T47D (cell line): ENCODE results near the gene FAM185A.
"Not testable (repeated sequence)": the region's sequence is repeated elsewhere in the genome, so short reads cannot be mapped to it uniquely, and the experiment has no call there.

Experiments
- DNase-seq, 2 experiments: peaks; one replicate each; pipeline versions ENCODE4 v3.0.0 to v3.0.0-alpha.2; 2011 to 2012; ENCODE audit warnings: low read depth in 1 of 2, low spot score in 1 of 2
- in situ Hi-C: cut with HindIII; loops from 2 replicates; pipeline ENCODE4 v1.10.0; 2016; ENCODE audit warnings: low sequenced_read_pairs, low pct_unique_long_range_greater_than_20kb

Gene FAM185A

GRCh38 chr7:102748605-102749444, at the start of gene FAM185A:
Gene FAM185A, plus strand, starts transcription at chr7:102748999. Its CDS starts 209 bp downstream, at chr7:102749208.
- peak; percentile 56 to 99 for DNase-seq
- in situ Hi-C loops: not testable (repeated sequence)

DNA sequence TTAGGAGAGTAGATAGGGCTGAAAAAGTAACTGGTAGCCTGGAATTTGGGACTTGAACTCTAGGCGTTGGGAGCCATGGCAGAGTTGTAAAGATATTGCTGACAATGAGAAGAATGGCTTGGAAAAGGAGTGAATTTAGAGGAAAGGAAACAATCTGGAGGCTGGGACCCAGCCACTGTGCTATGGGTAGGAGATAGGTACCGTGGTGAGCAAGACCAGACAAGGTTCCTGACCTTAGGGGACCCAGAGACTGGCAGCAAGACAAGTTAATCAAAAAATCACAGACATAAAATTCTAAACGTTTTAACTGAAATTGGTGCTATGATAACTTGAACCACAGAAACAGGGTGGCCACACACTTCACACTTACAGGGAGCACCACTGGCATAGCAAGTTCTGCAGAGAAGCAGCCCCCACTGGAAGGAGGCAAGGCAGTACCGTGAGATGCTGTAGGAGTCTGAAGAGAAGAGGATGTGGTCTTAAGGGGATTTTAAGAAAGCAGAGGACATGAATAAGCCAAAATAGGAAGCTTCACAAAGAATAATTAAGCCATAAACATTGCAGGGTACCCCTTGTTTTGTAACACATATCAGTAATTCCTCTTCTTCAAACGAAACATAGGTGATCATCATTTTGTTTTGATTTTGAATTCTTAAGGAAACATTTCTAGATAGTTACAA, 35.6 kb upstream of the FAM185A start:
- in situ Hi-C loops, DNase-seq: not testable (repeated sequence)

DNA sequence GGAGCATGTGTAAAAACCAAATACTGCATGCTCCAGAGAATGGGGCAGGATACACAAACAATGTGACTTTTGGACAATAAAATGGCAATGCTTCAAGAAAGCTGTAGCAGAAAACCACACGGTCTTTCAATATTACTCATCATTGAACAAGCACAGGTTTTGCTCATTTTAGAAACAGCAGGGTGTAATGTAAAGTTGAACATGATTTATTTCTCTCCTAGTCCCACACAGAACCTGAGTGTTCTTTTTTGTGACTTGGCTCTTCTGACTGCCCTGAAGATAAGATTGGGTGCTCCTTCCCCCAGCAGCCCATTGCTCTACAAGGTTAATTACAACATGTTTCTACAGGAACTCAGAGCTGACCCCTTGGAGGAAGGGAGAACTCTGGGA, 35.1 kb upstream of the FAM185A start:
- DNase-seq, in situ Hi-C loops: not testable (repeated sequence)

- DNase-seq, in situ Hi-C loops: not testable (repeated sequence)
Measured at GRCh38 chr7:102714774-102715522, 33.9 kb upstream of the FAM185A start.

DNA sequence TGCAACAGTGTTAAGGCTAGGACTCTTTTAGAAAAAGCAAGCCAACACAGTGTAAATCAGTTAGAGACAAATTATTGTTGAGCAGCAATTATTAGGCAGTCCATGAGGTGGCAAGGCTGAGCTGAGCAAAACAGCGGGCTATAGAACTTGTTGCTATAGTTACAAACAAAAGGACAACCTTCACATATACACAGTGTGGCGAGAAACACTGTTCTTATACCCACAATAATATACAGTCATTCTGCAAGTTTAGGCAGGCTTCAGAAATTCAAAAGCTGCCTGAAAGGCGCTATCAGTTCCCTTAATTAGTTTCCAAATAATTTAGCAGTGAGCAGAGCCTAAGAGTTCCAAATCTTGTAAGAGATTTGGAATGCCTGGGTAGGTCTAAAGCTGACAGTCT, 33.1 kb upstream of the FAM185A start:
- in situ Hi-C loops, DNase-seq: not testable (repeated sequence)

- DNase-seq, in situ Hi-C loops: not testable (repeated sequence)
Measured at GRCh38 chr7:102718491-102718890, 30.3 kb upstream of the FAM185A start.

- in situ Hi-C loops, DNase-seq: not testable (repeated sequence)
Measured at GRCh38 chr7:102726170-102726569, 22.6 kb upstream of the FAM185A start.

- DNase-seq, in situ Hi-C loops: not testable (repeated sequence)
Measured at GRCh38 chr7:102729670-102730069, 19.1 kb upstream of the FAM185A start.

GRCh38 chr7:102730431-102730830, 18.4 kb upstream of the FAM185A start:
- in situ Hi-C loops, DNase-seq: not testable (repeated sequence)

DNA sequence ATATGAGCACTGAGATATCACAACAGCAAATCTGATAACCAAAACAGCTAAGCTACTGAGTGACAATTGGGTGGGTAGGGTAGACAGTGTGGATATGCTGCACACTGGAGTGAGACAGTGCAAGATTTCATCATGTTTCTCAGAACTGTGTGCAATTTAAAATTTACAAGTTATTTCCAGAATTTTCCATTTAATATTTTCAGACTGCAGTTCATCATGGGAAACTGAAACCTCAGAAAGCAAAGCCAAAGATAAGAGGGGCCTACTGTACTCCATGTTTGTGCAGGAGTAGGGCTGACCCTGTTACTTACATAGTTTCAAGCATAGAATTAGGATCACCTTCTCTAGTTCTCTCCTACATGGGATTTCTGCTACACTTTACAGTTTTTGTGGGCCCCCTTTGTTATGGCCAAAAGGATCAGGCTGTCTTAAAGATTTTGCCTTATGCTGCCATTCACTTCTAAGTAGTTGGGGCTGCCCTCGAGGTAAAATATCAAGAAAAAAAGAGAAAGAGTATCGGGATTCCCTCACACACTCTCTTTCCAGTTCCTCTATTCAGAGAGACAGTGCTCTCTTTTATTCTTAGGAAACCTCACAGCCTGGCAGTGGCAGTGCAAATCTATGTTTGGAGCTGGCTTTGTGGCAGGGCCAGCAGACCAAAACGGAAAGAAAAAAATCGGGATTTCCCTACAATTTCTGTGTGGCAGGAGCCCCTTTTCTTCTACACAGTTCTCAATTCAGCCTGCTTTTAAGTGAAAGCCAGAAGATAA, 6.6 kb upstream of the FAM185A start:
- in situ Hi-C loops: not testable (repeated sequence)

GRCh38 chr7:102743861-102744260, 4.9 kb upstream of the FAM185A start:
- in situ Hi-C loops, DNase-seq: not testable (repeated sequence)

More for the DNA sequence above, 6.6 kb upstream of the FAM185A start:
- DNase-seq: not testable (repeated sequence)

DNA sequence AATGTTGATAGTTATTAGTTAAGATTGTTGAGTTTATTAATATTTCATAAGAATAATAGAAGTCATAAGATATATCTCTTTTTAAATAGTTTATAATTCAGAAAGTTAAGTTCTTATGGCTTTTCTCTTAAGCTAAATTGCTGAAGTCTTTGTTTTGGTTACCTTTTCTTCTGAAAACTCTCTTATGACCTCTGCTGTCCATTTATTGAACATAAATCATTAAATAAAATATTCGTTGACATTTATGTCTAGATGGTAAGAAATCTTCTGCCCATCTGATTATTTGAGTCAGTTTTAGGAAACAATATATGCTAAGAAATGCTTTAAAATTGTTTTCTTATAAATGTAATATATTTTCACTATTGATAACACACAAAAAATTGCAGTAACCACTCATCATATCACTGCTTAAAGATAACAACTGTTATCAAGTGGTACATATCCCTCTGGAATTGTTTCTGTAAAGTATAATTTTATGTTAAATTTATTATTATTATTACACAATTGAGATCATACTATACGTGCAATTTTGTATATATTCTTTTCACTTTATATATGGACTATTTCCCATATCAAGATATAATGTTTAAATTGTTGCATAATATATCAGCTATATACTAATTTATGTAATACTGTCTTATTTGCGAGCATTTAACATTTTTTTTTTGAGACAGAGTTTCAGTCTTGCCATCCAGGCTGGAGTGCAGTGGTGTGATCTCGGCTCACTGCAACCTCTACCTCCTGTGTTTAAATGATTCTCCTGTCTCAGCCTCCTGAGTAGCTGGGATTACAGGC, 3.1 kb upstream of the FAM185A start:
- peak in 1 of 2 experiments; percentile 12 for DNase-seq
- in situ Hi-C loops: not testable (repeated sequence)

- DNase-seq, in situ Hi-C loops: not testable (repeated sequence)
Measured at GRCh38 chr7:102749445-102749786, 617 bp downstream of the FAM185A start.

DNA sequence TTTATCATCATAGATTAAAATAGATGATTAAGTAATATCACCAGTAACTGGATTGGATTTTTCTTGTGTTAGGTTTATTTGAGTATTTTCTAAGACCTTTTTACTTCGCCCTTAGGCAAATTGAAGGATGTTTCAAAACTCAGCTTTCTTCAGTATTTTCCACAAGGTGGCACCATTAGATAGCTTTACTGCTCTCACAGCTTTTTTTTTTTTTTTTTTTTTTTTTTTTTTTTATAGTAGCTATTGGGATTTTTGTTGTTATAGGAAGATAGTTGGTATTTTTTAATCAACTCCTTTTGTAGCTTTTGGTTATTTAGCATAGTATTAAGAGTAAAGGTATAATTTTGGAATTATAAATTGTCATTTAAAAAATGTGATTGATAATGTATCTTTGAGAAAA, 9.4 kb downstream of the FAM185A start:
- DNase-seq, in situ Hi-C loops: not testable (repeated sequence)

- in situ Hi-C loops, DNase-seq: not testable (repeated sequence)
Measured at GRCh38 chr7:102759934-102760333, 11.1 kb downstream of the FAM185A start.

GRCh38 chr7:102761234-102761633, 12.4 kb downstream of the FAM185A start:
- DNase-seq, in situ Hi-C loops: not testable (repeated sequence)
